ENCODE measurements around the gene NBAS. TPM values are rescaled to one million over a fixed set of nuclear protein-coding genes. Genes with fewer than 3 reads are reported as not detected.

The NBAS gene
- total RNA-seq, 2 experiments from 2014 or later, result 24.4 to 28.8 TPM

DNA sequence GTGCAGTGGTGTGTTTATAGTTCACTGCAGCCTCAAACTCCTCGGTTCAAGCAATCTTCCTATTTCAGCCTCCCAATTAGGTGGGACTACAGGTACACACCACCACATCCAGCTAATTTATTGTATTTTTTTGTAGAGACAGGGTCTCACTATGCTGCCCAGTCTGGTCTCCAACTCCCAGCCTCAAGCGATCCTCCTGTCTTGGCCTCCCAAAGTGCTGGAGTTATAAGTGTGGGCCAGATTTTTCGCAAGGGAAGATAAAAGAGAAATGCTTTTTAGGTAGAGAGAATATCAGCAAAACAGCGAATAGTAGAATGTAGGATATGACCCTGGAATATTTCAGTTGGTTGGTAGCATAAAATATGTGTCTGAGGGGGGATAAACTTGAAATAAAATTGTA is 34.8 kb upstream of the NBAS start:
- ChIA-PET POLR2A (interaction anchor here (0.6 kb wide), 1 partner anchor 33 kb away, joined by 3 read pairs; no protein-coding TSS in a partner anchor), CTCF (ENCODE audit: unreplicated experiment) (no interaction called here)
- no peaks in the 10 kb centered on the region for H3K9me2 ChIP-seq (ENCODE audit: insufficient read depth, low read length)
- BruUV-seq (replicated peaks), result no TSS peak
- no peak for DNase-seq (ENCODE audit: low spot score)
- H4K20me1 ChIP-seq (ENCODE audit: insufficient read depth, low read length), result peaks cover 10% of the 10 kb centered on the region; the same call in 1 of the 2 replicates
- TF ChIP-seq EZH2phosphoT487 (IDR thresholded peaks at IDR 0.05; ENCODE audit: borderline replicate concordance, low read depth, low read length), result no peak
- TF ChIP-seq, protein P1, sequence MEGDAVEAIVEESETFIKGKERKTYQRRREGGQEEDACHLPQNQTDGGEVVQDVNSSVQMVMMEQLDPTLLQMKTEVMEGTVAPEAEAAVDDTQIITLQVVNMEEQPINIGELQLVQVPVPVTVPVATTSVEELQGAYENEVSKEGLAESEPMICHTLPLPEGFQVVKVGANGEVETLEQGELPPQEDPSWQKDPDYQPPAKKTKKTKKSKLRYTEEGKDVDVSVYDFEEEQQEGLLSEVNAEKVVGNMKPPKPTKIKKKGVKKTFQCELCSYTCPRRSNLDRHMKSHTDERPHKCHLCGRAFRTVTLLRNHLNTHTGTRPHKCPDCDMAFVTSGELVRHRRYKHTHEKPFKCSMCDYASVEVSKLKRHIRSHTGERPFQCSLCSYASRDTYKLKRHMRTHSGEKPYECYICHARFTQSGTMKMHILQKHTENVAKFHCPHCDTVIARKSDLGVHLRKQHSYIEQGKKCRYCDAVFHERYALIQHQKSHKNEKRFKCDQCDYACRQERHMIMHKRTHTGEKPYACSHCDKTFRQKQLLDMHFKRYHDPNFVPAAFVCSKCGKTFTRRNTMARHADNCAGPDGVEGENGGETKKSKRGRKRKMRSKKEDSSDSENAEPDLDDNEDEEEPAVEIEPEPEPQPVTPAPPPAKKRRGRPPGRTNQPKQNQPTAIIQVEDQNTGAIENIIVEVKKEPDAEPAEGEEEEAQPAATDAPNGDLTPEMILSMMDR (conservative IDR thresholded peaks at IDR 0.05; ENCODE audit: low read length), result no peak
- H3K4me2 ChIP-seq (ENCODE audit: low read length), result no peak overlapping the region
- intact Hi-C loops (cut with micrococcal nuclease; ENCODE audit: unreplicated experiment), result no loop called here
- no peak overlapping the region for H2AFZ ChIP-seq (ENCODE audit: low read length)
- no peaks in the 10 kb centered on the region for H3K9me3 ChIP-seq (ENCODE audit: low read length)
- no peak overlapping the region for H3K4me3 ChIP-seq (ENCODE audit: low read depth, low read length, poor library complexity, severe bottlenecking)
- peaks cover 44% of the 10 kb centered on the region for H3K79me2 ChIP-seq (ENCODE audit: insufficient read depth, low read depth, low read length)
- H3K4me1 ChIP-seq (ENCODE audit: insufficient read depth, low read length, poor library complexity, severe bottlenecking), result peaks cover 17% of the 10 kb centered on the region
- H3K27ac ChIP-seq (ENCODE audit: low read depth, low read length, poor library complexity, severe bottlenecking), result no peak overlapping the region
- H3K36me3 ChIP-seq (ENCODE audit: insufficient read depth, low read length), result peaks cover 64% of the 10 kb centered on the region

DNA sequence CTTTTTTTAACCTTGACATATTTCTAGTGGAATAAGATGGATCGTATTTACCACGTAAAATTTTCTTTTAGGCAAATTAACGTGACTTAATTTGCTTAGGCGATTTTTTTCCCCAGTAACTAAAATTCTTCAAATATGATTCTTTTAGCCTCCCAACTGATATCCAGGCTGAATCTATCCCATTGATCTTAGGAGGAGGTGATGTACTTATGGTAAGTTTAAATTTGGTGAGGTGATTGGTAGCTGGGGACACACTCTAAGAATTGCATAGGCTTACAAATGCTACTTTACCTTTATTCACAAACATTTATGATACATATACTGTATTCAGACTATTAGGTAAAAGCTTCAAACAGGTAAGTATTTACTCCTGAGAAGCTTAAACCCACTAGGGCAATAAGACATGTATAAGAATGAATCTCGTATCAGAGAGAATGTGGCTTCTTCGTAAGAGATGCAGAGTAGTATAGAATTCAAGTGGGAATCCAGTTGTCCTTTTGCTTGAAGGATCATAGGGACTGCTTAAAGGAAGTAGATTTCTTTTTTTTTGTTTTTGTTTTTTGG is 34.3 kb upstream of the NBAS start:
- Histone ChIP-seq H3K36me3 (ENCODE audit: insufficient read depth, low read length) (peaks cover 59% of the 10 kb centered on the region), H3K4me2 (ENCODE audit: low read length) (no peak overlapping the region), H3K4me3 (ENCODE audit: low read depth, low read length, poor library complexity, severe bottlenecking) (no peak overlapping the region), H3K9me2 (ENCODE audit: insufficient read depth, low read length) (no peaks in the 10 kb centered on the region), H3K4me1 (ENCODE audit: insufficient read depth, low read length, poor library complexity, severe bottlenecking) (peaks cover 21% of the 10 kb centered on the region), H3K27ac (ENCODE audit: low read depth, low read length, poor library complexity, severe bottlenecking) (no peak overlapping the region), H3K9me3 (ENCODE audit: low read length) (no peaks in the 10 kb centered on the region), H4K20me1 (ENCODE audit: insufficient read depth, low read length) (peaks cover 10% of the 10 kb centered on the region; the same call in 1 of the 2 replicates), H2AFZ (ENCODE audit: low read length) (no peak overlapping the region), H3K79me2 (ENCODE audit: insufficient read depth, low read depth, low read length) (peaks cover 44% of the 10 kb centered on the region)
- ChIA-PET POLR2A (interaction anchor here (0.7 to 2.1 kb wide), 2 partner anchors 14 to 360 kb away, joined by 5 to 9 read pairs; no protein-coding TSS in a partner anchor), CTCF (ENCODE audit: unreplicated experiment) (interaction anchor here (1.2 kb wide), 1 partner anchor 18 kb away, joined by 5 read pairs; no protein-coding TSS in a partner anchor)
- no peak for TF ChIP-seq EZH2phosphoT487 (IDR thresholded peaks at IDR 0.05; ENCODE audit: borderline replicate concordance, low read depth, low read length)
- TF ChIP-seq, protein P1 (conservative IDR thresholded peaks at IDR 0.05; ENCODE audit: low read length), result no peak
- intact Hi-C loops (cut with micrococcal nuclease; ENCODE audit: unreplicated experiment), result no loop called here
- no peak for DNase-seq (ENCODE audit: low spot score)
- no TSS peak for BruUV-seq (replicated peaks)

All from OCI-LY7 (cell line).